Renal cortex interstitium (tissue), 11 donors: ENCODE results near the gene PRTFDC1. TPM values are rescaled to one million over a fixed set of nuclear protein-coding genes. Genes with fewer than 3 reads are reported as not detected.

Experiments used
- DNase-seq, 11 donors: peaks; one replicate each; pipeline ENCODE4 v3.0.0-alpha.2; 2013; ENCODE audit warnings: low read depth in 9 of 11, low spot score in 4 of 11; ENCODE audit errors: extremely low read depth in 1 of 11
- polyA plus RNA-seq, 3 donors: library from polyadenylated mRNA; unstranded; fragments of 120-200 nt; gene quantifications; one replicate each; pipeline ENCODE4 v1.2.1, GENCODE V29; 2013; ENCODE audit not compliant: insufficient read length in 3 of 3

The PRTFDC1 gene
- polyA plus RNA-seq, 3 donors = 33.5 to 41.3 (median 38.8) TPM

DNA sequence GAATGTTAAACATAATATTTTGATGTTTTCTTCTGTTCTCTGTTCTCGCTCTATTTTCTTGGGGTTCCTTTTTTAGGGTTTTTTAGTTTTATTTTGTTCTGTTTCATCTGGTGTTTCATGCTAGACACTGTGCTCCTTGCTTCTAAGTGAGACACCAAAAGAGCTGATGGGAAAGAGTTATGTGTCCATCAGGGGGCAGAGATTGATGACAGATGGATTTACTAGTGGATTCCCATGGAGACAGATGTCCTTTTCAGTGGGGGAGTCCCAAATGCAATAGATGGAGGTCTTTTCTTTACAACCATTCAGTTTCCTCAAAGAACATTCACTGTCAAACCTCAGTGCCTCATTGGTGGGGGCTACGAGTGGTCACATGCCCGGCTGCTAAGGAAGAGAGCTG, 34.9 kb downstream of the PRTFDC1 start:
- DNase-seq = no peak

DNA sequence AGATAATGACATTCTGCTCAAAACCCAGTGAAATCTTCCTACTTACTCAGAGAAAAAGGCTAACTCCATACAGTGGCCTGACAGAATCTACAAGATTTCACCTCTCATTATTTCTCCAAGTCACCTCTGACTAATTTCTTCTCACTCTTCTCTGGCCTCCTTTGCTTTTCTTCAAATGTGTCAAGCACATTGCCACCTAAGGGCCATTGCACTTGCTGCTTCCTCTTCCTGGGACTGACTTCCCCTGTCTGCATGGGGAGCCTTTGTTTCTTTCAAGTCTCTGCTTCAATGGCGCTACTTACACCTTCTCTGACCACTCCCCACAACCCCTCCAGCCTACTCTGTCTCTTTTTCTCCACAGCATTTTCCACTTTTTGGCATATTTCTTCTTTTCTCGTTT, 36.0 kb downstream of the PRTFDC1 start:
- DNase-seq = no peak

GRCh38 chr10:24915304-24915703, 37.1 kb downstream of the PRTFDC1 start:
- DNase-seq = no peak

DNA sequence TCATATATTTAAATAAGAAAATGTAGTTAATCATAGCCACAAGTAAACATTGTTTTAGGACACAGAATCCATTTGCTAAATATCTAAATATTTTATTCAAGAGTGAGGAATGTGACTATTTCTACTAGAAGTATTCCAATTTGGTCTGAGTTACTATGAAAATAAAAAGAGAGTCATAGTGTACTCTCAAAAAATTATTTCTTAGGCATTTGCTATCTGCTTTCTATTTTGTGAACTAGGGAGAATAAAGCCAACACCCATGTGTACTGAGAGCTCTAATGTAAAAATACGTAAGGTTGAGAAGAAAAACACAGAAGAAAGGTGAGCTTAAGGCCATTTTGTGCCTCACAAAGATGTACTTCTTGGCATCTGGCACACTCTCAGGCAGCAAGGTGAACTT, 38.3 kb downstream of the PRTFDC1 start:
- no peak for DNase-seq

DNA sequence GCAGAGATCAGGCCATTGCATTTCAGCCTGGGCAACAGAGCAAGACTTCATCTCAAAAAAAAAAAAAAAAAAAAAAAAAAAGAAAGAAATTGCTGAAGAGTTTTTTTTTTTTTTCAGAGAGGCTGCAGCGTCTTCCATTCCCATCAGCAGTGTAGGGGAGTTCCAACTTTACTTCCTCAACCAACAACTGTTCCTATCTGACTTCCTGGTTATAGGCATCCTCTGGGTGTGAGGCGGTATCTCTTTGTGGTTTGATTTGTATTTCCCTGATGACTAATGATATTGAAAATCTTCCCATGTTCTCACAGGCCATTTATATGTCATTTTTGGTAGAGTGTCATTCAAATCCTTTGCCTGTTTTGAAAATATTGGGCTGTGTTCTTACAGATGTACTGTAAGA, 40.2 kb downstream of the PRTFDC1 start:
- DNase-seq = no peak

DNA sequence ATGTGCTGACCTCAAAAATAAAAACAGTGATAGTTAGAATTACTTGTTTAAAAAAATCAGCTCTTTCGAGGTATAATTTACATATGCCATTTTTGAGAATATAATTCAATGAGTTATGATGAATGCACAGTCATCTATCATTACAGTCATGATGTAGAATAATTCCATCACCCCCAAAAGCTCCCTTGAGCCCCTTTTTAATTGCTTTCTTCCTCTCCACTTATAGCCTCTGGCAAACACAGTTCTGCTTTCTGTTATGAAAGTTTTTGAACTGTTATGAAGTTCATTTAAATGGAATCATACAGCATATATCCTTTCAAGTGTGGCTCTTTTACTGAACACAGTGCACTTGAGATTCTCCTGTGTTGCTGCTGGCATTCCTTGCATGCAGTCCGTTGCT, 41.4 kb downstream of the PRTFDC1 start:
- DNase-seq = no peak

DNA sequence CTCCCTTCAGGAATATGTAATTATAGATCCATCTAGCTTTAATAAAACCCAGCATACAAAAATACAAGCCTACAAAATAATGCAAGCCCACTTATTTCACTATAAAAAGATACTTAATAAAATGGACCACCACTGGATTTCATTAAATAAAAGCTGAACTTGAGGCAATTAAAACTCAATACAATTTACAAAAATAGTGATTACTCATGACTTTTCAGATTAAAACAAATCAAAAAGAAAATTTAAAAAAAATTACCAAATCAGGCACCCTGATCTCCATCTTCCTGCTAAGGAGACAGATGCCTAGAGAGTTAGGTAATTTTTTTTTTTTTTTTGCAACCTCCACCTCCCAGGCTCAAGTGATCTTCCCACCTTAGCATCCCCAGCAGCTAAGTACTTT, 41.8 kb downstream of the PRTFDC1 start:
- no peak for DNase-seq

DNA sequence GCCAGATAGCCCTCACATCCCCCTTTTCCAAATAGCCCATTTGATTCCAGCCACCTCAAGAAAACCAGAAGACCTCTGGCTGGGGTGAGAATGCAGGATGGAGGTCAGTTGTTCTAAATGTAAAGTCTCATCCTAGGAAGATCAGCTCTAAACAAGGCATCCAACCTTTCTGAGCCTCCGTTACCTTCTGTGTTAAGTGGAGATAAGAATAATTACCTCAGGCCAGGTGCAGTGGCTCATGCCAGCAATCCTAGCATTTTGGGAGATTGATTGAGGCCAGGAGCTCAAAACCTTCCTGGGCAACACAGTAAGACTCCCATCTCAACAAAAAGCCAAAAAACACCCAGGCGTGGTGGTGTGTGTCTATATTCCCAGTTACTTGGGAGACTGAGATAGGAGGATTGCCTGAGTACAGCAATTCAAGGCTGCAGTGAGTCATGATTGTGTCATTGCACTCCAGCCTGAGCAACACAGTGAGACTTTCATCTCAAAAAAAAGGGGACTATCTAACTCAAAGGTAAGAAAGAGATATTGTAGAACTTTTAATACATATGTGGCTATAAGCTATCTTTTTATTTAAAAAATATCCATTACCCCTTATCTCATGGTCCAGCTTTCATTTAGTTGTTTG, 43.5 kb downstream of the PRTFDC1 start:
- no peak for DNase-seq

DNA sequence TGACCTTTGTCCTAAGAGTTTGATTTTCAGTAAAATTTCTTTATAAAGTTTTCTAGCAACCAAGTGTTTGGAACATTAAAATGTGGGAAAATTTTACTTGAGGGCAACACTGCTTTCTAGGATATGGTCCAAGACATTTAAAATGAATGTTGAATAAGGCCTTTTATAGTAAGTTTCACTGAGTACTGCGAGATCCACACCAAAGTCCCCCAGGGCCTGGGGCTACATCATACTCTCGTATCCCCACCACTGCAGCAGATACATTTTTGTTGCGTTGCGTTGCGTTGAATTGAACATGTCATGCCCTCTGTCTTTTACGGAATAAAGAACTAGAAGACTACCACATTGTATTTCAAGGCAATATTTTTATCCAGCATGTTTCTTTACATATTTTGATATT, 44.5 kb downstream of the PRTFDC1 start:
- DNase-seq = no peak

GRCh38 chr10:24906372-24906771, 46.0 kb downstream of the PRTFDC1 start:
- no peak for DNase-seq

DNA sequence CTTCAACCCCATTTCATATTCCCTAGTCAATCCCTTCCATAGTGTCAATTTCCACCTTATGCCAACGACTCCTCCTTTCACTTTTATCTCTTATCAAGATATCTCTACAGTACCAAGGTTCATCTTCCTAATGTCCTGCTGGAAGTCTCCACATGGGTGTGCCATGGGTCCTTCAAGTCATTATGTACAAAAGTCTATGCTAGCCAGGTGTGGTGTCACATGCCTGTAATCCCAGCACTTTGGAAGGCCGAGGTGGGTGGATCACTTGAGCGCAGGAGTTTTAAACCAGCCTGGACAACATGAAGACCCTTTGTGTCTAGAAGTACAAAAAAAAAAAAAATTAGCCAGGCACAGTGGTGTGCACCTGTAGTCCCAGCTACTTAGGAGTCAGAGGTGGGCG, 47.6 kb downstream of the PRTFDC1 start:
- no peak for DNase-seq

- DNase-seq = no peak
Observed at GRCh38 chr10:24902400-24902728, 50.0 kb downstream of the PRTFDC1 start.

DNA sequence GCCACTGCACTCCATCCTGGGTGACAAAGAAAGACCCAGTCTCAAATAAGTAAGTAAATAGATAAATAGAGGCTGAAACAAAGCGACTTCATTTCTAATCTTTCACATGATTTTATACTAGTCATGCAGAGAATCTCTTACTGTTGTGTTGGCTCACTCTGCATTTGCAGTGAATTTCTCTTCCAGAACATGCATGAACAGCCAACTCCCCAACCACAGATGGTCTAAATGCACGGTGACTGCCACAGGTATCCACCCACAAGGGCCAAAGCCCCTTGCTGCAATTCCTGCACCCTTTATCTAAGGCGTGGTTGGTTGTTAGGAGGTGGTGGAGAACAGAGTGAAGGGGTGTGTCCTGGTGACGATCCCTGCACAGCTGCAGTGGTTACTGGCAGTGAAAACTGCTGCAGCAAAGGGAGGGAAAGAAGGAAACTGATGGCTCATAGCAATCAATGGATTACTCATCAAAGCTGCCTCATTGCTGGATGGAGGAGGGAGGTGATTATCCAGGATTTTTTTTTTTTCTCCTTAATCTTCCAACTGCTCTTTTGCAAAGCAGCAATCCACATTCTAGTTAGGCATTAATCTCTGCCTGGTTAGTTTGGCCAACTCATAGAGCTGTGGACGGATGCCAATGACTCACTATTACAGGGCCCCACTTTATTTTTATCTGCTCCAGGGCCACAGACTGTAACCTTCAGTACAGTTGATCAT, 50.6 kb downstream of the PRTFDC1 start:
- DNase-seq = peak in 3 of 11 donors; percentile 8 to 43 (median 33)

- DNase-seq = peak in 2 of 11 donors; percentile 24 to 49
Observed at GRCh38 chr10:24900888-24901685, 51.3 kb downstream of the PRTFDC1 start.

DNA sequence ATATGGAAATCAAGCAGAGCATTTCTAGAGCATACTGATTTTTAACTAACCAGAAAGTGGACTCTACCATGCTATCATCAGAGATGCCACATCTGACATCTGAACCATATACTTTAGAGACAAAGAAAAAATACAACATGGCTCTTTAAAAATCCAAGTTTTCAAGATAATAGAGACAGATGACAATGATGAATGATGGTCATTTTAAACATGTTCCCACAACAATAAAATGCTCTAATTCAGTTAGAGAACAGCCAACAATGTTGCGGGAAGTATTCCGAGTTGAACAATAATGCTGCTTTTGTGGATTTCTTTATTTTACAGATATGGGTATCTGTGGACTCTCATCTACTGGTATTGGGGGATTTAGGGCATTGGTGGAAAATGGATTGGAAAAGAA, 52.8 kb downstream of the PRTFDC1 start:
- no peak for DNase-seq

- no peak for DNase-seq
Observed at GRCh38 chr10:24898501-24898900, 53.9 kb downstream of the PRTFDC1 start.

DNA sequence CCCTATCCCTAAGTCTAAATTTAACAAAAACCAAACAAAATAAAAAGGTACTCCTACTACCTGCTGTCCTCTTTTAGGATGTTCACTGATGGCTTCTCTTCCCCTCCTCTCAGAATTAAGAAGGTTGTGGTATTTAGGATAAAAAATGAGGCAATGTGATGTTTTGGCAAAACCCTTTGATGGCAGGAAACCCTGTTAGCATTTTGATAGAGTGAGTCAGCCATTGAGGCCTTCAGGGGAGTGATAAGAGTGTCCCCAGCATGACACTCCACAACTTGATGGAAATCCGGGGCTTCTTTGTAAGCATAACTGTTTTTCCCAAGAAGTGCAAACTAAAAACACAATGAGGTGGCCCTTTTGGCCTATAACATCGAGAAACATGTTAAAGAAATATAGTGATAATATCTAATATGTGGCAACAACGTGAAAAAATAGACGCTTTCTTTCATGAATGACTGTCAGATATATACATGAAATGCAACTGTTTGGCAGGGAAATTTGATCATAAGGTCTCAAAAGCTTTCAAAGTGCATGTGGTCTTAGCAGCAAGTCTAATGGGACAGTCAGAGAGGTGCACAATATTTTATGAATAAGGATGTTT, 55.0 kb downstream of the PRTFDC1 start:
- DNase-seq = no peak

DNA sequence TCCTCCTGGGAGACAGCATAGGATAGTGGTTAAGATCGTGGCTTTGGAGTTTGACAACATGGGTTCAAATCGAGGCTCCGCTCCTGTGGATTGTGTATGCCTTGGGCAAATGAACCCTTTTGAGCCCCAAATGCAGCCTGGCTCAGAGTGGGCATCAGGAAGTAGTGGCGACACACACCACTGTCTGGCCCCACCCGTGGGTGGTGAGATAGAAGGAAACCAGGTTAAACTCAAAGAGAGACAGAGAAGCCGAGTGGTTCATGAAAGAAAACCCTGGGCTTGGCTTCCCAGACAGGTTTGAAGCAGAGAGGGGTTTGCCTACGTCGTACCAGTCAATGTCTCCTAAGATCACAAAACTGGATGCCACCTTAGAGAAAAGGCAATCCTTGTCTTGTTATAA, 57.7 kb downstream of the PRTFDC1 start:
- DNase-seq = no peak

- DNase-seq = no peak
Observed at GRCh38 chr10:24894309-24894708, 58.1 kb downstream of the PRTFDC1 start.

GRCh38 chr10:24893127-24893526, 59.3 kb downstream of the PRTFDC1 start:
- no peak for DNase-seq
